GM20000 (cell line): ENCODE data around the gene COA1.

Experiments
- DNase-seq: peaks from one replicate; pipeline ENCODE4 v3.0.0; 2012; ENCODE audit warnings: low spot score
- TF ChIP-seq, protein P1 (sequence below): IDR thresholded peaks from 2 replicates; pipeline ENCODE4 v1.5.1; 2012; ENCODE audit warnings: mild to moderate bottlenecking, control low read depth; ENCODE audit errors: extremely low read depth, missing control alignments

COA1 gene

DNA sequence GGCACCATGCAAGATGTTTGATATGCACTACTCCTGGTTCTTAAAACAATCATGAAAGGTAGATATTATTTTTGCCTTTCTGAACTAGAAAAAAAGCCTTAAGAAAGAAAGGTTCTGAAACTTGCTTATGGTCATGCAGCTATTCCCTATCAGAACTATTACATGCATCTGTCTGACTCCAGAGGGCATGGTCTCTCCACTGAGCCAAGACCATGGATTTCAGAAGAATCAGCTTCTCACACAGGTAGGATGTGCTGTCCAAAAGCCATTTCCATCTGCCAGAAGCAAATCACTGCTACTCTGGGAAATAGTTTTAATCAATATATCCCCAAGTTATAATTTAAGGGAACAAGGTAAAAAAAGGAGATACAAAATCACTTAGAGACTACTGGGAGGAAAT is 77.0 kb downstream of the COA1 start:
- TF ChIP-seq, protein P1, sequence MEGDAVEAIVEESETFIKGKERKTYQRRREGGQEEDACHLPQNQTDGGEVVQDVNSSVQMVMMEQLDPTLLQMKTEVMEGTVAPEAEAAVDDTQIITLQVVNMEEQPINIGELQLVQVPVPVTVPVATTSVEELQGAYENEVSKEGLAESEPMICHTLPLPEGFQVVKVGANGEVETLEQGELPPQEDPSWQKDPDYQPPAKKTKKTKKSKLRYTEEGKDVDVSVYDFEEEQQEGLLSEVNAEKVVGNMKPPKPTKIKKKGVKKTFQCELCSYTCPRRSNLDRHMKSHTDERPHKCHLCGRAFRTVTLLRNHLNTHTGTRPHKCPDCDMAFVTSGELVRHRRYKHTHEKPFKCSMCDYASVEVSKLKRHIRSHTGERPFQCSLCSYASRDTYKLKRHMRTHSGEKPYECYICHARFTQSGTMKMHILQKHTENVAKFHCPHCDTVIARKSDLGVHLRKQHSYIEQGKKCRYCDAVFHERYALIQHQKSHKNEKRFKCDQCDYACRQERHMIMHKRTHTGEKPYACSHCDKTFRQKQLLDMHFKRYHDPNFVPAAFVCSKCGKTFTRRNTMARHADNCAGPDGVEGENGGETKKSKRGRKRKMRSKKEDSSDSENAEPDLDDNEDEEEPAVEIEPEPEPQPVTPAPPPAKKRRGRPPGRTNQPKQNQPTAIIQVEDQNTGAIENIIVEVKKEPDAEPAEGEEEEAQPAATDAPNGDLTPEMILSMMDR: no peak
- no peak for DNase-seq

DNA sequence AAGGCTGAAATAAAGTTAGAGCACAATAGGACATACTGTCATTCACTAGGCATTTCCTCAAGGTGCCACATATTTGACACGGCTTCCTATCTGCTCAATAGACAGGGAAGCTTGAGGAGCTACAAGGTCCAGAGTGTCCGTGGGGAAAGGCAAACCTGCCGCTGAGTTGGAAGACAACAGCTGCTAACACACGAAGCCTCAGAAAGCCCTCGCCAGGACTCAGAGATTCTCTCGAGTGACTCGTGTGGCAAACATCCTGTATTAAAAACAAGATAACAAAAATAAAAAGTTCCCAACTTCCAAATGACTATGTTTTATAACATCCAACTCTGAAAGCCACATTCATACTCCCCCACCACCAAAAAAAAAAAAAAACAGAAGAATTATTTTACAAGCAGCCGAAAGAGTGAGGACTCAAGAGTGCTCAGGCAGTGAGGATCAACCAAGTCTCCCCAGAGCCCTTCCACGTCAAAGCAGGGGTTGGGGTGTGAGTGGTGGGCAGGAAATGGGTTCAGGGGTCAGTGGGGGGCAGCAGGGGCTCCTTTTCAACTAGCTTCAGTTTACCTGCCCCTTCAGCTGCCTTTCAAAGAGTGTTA is 78.8 kb downstream of the COA1 start:
- TF ChIP-seq, protein P1: no peak
- no peak for DNase-seq

DNA sequence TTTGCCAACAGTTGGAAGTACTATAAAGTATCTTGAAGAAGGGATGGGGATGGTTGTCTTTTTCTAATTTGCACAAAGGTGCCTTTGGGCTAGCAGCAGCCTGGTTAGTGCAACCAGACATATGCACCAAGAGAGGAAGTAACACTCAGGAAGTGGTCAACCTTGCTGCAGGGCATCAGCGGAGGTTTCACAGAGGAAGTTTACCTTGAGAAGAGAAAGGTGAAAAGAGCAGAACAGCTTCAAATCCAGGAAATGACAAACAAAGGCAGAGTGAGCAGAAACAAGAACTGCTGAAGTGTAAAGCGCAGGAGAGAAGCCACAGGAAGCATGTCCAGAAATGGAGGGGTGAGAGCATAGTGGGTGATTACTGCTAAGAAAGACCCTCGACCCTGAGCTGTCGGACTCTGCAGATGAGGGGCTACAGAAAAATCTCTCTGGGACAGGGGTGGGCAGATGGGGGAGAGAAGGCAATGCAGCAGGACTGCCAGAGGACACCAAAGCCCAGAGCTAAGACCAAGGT is 79.5 kb downstream of the COA1 start:
- TF ChIP-seq, protein P1: no peak
- DNase-seq: peak; percentile 65

DNA sequence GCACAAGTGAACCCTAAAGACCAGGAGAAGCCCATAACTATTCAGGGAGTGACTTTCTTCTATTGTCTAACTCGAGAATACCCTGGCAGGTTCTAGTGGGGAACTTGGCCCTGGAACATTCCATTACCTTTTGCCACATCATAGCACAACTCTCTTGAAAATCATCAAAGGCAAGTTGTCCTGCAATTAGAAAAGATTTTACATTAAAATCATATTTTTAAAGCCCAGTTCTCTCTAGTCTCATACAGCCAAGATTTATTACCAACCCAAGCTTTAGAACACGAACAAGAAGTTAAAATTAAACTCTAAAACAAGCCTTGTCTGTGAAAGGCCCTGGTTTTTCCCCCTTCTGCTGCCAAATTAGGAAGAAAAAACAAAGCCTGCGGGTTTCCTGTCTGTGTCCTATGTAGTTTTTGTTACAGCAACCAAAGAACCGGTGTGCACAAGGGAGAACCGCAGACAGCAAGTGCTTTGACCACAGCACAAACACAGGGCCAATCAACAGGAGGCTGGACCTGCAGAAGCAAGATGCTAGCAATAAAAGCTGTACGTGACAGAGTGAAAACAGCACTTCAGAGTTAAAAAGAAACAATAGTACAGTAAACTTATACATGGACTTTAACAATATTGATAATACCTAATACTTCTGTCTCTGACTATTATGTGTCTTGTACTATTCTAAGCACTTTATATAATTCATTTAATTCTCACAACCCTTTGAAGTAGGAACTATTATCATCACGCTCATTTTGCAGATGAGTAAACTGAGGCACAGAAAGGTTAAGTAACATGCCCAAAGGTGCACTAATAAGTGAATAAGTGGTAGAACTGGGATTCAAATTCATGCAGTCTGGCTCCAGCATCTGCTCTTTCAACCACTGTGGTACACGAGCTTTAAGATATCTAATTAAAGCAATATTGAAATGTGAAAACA is 80.6 kb downstream of the COA1 start:
- DNase-seq: peak; percentile 74
- TF ChIP-seq, protein P1: no peak

DNA sequence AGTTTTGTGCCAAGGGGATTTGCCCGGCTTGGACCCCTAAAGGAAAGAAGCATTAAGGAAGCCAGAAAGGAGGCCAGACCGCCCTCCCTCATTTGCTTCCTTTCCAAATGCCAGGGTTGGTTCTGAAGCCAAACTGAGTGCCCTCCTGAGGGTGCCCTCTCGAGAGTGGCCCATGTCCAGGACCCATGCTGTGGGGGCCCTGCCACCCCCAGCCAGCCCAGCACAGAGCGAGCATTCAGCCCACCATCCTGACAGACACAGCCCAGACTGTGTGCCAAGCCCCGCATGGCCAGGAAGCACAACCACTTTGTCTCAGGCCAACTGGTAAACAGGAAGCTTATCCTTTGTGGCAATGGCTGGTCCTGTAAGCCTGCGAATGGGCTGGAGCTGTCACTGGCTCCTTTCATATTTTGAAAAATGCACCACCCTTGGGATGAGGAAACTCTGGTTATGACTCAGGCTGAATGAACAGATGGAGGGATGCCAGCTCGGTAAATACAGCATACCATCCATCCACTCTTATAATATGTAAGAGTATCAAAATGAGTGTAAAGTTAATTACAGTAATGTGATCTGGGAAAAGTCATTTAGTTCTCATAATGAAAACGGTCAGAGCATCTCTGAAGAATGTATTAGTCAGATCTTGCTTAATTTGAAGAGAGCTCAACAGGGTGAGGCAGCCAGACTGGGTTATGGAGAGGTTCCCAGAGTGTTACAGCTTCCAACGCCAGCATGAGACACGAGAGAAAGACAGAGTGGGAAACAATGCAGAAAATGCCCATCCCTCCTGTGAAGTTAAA is 81.5 kb downstream of the COA1 start:
- TF ChIP-seq, protein P1: no peak

DNA sequence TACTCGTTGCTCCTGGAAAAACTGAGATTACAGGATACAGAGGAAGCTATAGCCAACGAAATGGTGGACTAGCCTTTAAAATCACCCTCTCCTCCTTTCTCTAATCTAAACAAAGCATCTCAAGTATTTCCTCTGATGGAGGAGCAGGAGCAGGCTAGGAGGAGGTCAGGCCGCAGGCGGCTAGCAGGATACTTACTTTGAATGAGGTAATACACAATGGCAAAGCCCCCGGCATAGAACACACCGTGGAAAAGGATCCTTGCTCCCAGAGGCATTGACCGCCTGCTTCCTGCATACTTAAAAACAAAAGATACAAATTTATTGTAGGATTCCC is 82.0 kb downstream of the COA1 start:
- TF ChIP-seq, protein P1: no peak
- no peak for DNase-seq

More for the DNA sequence above, 81.5 kb downstream of the COA1 start:
- DNase-seq: peak; percentile 31
